IMR-90 (cell line): ENCODE measurements around the gene INSYN1. TPM values are rescaled to one million over a fixed set of nuclear protein-coding genes. Genes with fewer than 3 reads are reported as not detected.

ENCODE experiments used
- ATAC-seq: fragments of 200-7000 bp; cut with Tn5 transposase; 2 replicates; pipeline ENCODE4 v1.9.1; 2020; ENCODE audit warnings: low read depth, mild to moderate bottlenecking, moderate library complexity
- BruUV-seq: library from RNA; stranded (reverse); fragments of 400-500 nt; replicated peaks from 2 replicates; lab custom pipeline; 2021; lab: Mats Ljungman, UMichigan
- CTCF ChIA-PET: fragments of 300-600 bp; formaldehyde crosslinking; extraction: SDS; loops from one replicate; lab custom pipeline; 2021; ENCODE audit warnings: antibody characterized with exemption; lab: Yijun Ruan, JAX
- POLR2A ChIA-PET: fragments of 300-600 bp; sonication (Branson Sonifier 250); formaldehyde crosslinking; loops from one replicate; lab custom pipeline; 2022; ENCODE audit warnings: antibody characterized with exemption; ENCODE audit not compliant: unreplicated experiment; lab: Charles Lee
- DNase-seq: peaks from one replicate; pipeline ENCODE4 v3.0.0; 2013
- H2AFZ ChIP-seq: replicated peaks from 2 replicates; pipeline ENCODE3; 2013; ENCODE audit warnings: low read length, mild to moderate bottlenecking; ENCODE audit not compliant: poor library complexity
- H2AK5ac ChIP-seq: 2 replicates; pipeline ENCODE4 v1.6.1; 2013; ENCODE audit warnings: low read depth, low read length, inconsistent platforms
- H2AK9ac ChIP-seq: replicated peaks from 2 replicates; pipeline ENCODE3; 2013; ENCODE audit warnings: mild to moderate bottlenecking, low read depth, low read length, moderate library complexity; ENCODE audit not compliant: poor library complexity
- H2BK120ac ChIP-seq: 2 replicates; pipeline ENCODE4 v1.6.1; 2013; ENCODE audit warnings: low read depth, low read length, inconsistent platforms
- H2BK15ac ChIP-seq: 3 replicates; pipeline ENCODE4 v1.6.1; 2013; ENCODE audit warnings: low read depth, low read length, inconsistent platforms
- H2BK20ac ChIP-seq: 2 replicates; pipeline ENCODE4 v1.6.1; 2013; ENCODE audit warnings: low read depth, mild to moderate bottlenecking, inconsistent platforms, low read length, moderate library complexity
- H2BK5ac ChIP-seq: 2 replicates; pipeline ENCODE4 v1.6.1; 2013; ENCODE audit warnings: mild to moderate bottlenecking, low read depth, low read length, inconsistent platforms; ENCODE audit not compliant: poor library complexity, severe bottlenecking
- H3K14ac ChIP-seq: replicated peaks from 2 replicates; pipeline ENCODE4 v1.6.1; 2013; ENCODE audit warnings: low read depth, low read length, inconsistent platforms
- H3K18ac ChIP-seq: 2 replicates; pipeline ENCODE4 v1.6.1; 2013; ENCODE audit warnings: low read depth, low read length, control low read depth
- H3K23ac ChIP-seq: 2 replicates; pipeline ENCODE4 v1.6.1; 2013; ENCODE audit warnings: low read depth, low read length, inconsistent platforms
- H3K27ac ChIP-seq: 2 replicates; pipeline ENCODE4 v1.5.1; 2013; ENCODE audit warnings: mild to moderate bottlenecking, control low read depth, low read length; ENCODE audit not compliant: insufficient read depth
- H3K27me3 ChIP-seq: 2 replicates; pipeline ENCODE4 v1.6.1; 2013; ENCODE audit warnings: low read length; ENCODE audit not compliant: control insufficient read depth, insufficient read depth
- H3K36me3 ChIP-seq: 2 replicates; pipeline ENCODE4 v1.6.1; 2013; ENCODE audit warnings: low read length, mixed read lengths; ENCODE audit not compliant: control insufficient read depth, insufficient read depth
- H3K4ac ChIP-seq: 2 replicates; pipeline ENCODE4 v1.6.1; 2013; ENCODE audit warnings: low read depth, low read length, inconsistent platforms
- H3K4me1 ChIP-seq: 2 replicates; pipeline ENCODE4 v1.6.1; 2013; ENCODE audit warnings: low read length, mixed read lengths; ENCODE audit not compliant: control insufficient read depth, insufficient read depth
- H3K4me2 ChIP-seq: 2 replicates; pipeline ENCODE4 v1.6.1; 2013; ENCODE audit warnings: low read depth, mild to moderate bottlenecking, control low read depth, low read length, moderate library complexity
- H3K4me3 ChIP-seq: 2 replicates; pipeline ENCODE4 v1.5.1; 2013; ENCODE audit warnings: low read depth, mild to moderate bottlenecking, control low read depth, low read length, moderate library complexity; ENCODE audit not compliant: insufficient read depth
- H3K56ac ChIP-seq: 2 replicates; pipeline ENCODE4 v1.6.1; 2013; ENCODE audit warnings: low read length, inconsistent platforms; ENCODE audit not compliant: insufficient read depth; ENCODE audit errors: extremely low read depth
- H3K79me1 ChIP-seq, 2 experiments: 2 replicates each; pipeline ENCODE4 v1.6.1; 2013; ENCODE audit warnings: low read length in 2 of 2, inconsistent platforms in 1 of 2, low read depth in 1 of 2
- H3K9ac ChIP-seq: 2 replicates; pipeline ENCODE4 v1.6.1; 2013; ENCODE audit warnings: low read depth, low read length, control low read depth
- H3K9me1 ChIP-seq: 2 replicates; pipeline ENCODE4 v1.6.1; 2013; ENCODE audit warnings: low read length, inconsistent platforms; ENCODE audit not compliant: insufficient read depth
- H3K9me3 ChIP-seq: 2 replicates; pipeline ENCODE4 v1.6.1; 2013; ENCODE audit warnings: low read length; ENCODE audit not compliant: control insufficient read depth, insufficient read depth
- H4K20me1 ChIP-seq: 2 replicates; pipeline ENCODE4 v1.6.1; 2013; ENCODE audit warnings: low read length, inconsistent platforms; ENCODE audit not compliant: insufficient read depth
- H4K5ac ChIP-seq: 2 replicates; pipeline ENCODE4 v1.6.1; 2013; ENCODE audit warnings: mild to moderate bottlenecking, low read depth, low read length, control low read depth
- H4K8ac ChIP-seq, 2 experiments: 2 replicates each; pipeline ENCODE4 v1.6.1; 2013; ENCODE audit warnings: low read depth in 2 of 2, low read length in 2 of 2, control low read depth in 1 of 2, inconsistent platforms in 1 of 2
- H4K91ac ChIP-seq: 2 replicates; pipeline ENCODE4 v1.6.1; 2013; ENCODE audit warnings: low read depth, low read length, inconsistent platforms; ENCODE audit not compliant: insufficient read depth
- BHLHE40 ChIP-seq: fragments of 150-350 bp; IDR thresholded peaks from 2 replicates; pipeline ENCODE4 v1.6.1; 2016; ENCODE audit warnings: mild to moderate bottlenecking, low read depth, low read length
- CEBPB ChIP-seq: IDR thresholded peaks from 2 replicates; pipeline ENCODE4 v1.6.1; 2012; ENCODE audit warnings: low read depth, low read length, improper control_type of control experiment
- CHD1 ChIP-seq: IDR thresholded peaks from 2 replicates; pipeline ENCODE4 v1.6.1; 2012; ENCODE audit warnings: low read depth, low read length, improper control_type of control experiment
- FOS ChIP-seq: fragments of 150-350 bp; IDR thresholded peaks from 2 replicates; pipeline ENCODE4 v1.6.1; 2016; ENCODE audit warnings: low read depth, low read length
- MAFK ChIP-seq: IDR thresholded peaks from 2 replicates; pipeline ENCODE4 v1.6.1; 2012; ENCODE audit warnings: low read depth, low read length, improper control_type of control experiment
- MAZ ChIP-seq: IDR thresholded peaks from 2 replicates; pipeline ENCODE4 v1.6.1; 2012; ENCODE audit warnings: low read depth, mild to moderate bottlenecking, low read length, improper control_type of control experiment, moderate library complexity, borderline replicate concordance
- MXI1 ChIP-seq: IDR thresholded peaks from 2 replicates; pipeline ENCODE4 v1.6.1; 2012; ENCODE audit warnings: low read depth, mild to moderate bottlenecking, low read length, moderate library complexity, borderline replicate concordance
- NFE2L2 ChIP-seq: fragments of 150-350 bp; IDR thresholded peaks from 2 replicates; pipeline ENCODE4 v1.6.1; 2016; ENCODE audit warnings: low read depth, mild to moderate bottlenecking, low read length
- POLR2A ChIP-seq: IDR thresholded peaks from 2 replicates; pipeline ENCODE4 v1.6.1; 2012; ENCODE audit warnings: mild to moderate bottlenecking, low read depth, low read length
- RAD21 ChIP-seq: IDR thresholded peaks from 2 replicates; pipeline ENCODE4 v1.6.1; 2012; ENCODE audit warnings: low read length, improper control_type of control experiment
- RCOR1 ChIP-seq: IDR thresholded peaks from 2 replicates; pipeline ENCODE4 v1.6.1; 2012; ENCODE audit warnings: mild to moderate bottlenecking, low read length, improper control_type of control experiment; ENCODE audit not compliant: insufficient replicate concordance
- RFX5 ChIP-seq: IDR thresholded peaks from 2 replicates; pipeline ENCODE4 v1.8.0; 2012; ENCODE audit warnings: low read depth, mild to moderate bottlenecking, low read length, moderate library complexity
- SMC3 ChIP-seq: fragments of 150-350 bp; IDR thresholded peaks from 2 replicates; pipeline ENCODE4 v1.6.1; 2016; ENCODE audit warnings: low read depth, mild to moderate bottlenecking, antibody characterized with exemption, low read length, moderate library complexity
- WGBS, 2 experiments: methylation state at CpG; one replicate each; pipeline versions ENCODE4 v1.1.5 to v1.1.7; 2013; ENCODE audit warnings: missing lambda C conversion rate in 2 of 2; ENCODE audit not compliant: insufficient read length in 1 of 2; ENCODE audit errors: extremely low coverage in 2 of 2; 5-methylcytosine and 5-hydroxymethylcytosine counted together
- dilution Hi-C: fragments of 300-500 bp; cut with HindIII; formaldehyde crosslinking; loops from one replicate; pipeline ENCODE4 v1.14.3; 2018; ENCODE audit warnings: low sequenced_read_pairs; ENCODE audit not compliant: unreplicated experiment
- in situ Hi-C: fragments of 300-500 bp; cut with MboI; formaldehyde crosslinking; loops from 3 replicates; pipeline ENCODE4 v1.14.3; 2019; ENCODE audit warnings: low sequenced_read_pairs, inconsistent platforms, mixed read lengths
- intact Hi-C: fragments of 100-400 bp; cut with micrococcal nuclease; formaldehyde crosslinking; loops from 2 replicates; pipeline ENCODE4 v1.10.0; 2022
- polyA plus RNA-seq, 3 experiments: library from polyadenylated mRNA; depleted of rRNA; stranded (reverse); fragments of >200 nt; gene quantifications; 2 replicates each; pipeline ENCODE4 v1.2.3, GENCODE V29; 2012; ENCODE audit warnings: low replicate concordance in 1 of 3
- total RNA-seq: library from RNA; depleted of rRNA; stranded (reverse); fragments of >200 nt; gene quantifications from 2 replicates; pipeline ENCODE4 v1.2.3, GENCODE V29; 2012
- TF ChIP-seq, protein P1 (sequence below): fragments of 150-350 bp; IDR thresholded peaks from 2 replicates; pipeline ENCODE4 v1.6.1; 2017; ENCODE audit warnings: mild to moderate bottlenecking, antibody characterized with exemption, low read length, low read depth
- TF ChIP-seq, protein P2 (sequence below): conservative IDR thresholded peaks from 2 replicates; pipeline ENCODE4 v1.5.1; 2012; ENCODE audit warnings: mild to moderate bottlenecking, low read depth, low read length, improper control_type of control experiment
- TF ChIP-seq, protein P3 (sequence below): fragments of 150-350 bp; IDR thresholded peaks from 2 replicates; pipeline ENCODE4 v1.6.1; 2016; ENCODE audit warnings: low read depth, mild to moderate bottlenecking, low read length, moderate library complexity, borderline replicate concordance

The INSYN1 gene
- total and polyA plus RNA-seq, 2 of the 4 experiments (the other 2 are of a cell fraction): 0.18 to 0.34 TPM

DNA sequence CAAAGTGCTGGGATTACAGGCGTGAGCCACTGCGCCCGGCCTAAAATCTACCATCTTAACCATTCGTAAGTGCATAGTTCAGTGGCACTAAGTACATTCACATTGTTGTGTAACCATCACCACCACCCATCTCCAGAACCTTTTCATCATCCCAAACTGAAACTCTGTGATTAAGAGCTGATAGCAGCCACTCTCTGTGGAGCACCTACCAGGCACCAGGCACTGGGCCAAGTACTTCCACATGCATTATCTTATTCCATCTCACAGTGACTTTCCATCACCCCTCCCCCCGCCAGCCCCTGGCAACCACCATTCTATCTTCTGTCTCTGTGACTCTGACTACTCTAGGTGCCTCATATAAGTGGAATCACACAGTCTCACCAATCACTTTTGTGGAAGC lies 2.3 kb upstream of the INSYN1 start:
- no peak overlapping the region for H3K4ac ChIP-seq
- H2BK120ac ChIP-seq: no peak overlapping the region
- no peak overlapping the region for H2AFZ ChIP-seq
- ChIA-PET POLR2A (no interaction called here), CTCF (no interaction called here)
- no peaks in the 10 kb centered on the region for H3K4me1 ChIP-seq
- H2BK5ac ChIP-seq: no peak overlapping the region
- H2AK9ac ChIP-seq: no peak overlapping the region
- no peaks in the 10 kb centered on the region for H3K36me3 ChIP-seq
- H3K27ac ChIP-seq: no peak overlapping the region
- BruUV-seq: no TSS peak
- H2BK20ac ChIP-seq: no peak overlapping the region
- H4K5ac ChIP-seq: no peak overlapping the region
- DNase-seq: no peak
- no peak overlapping the region for H3K56ac ChIP-seq
- no peak overlapping the region for H3K23ac ChIP-seq
- no peak for ATAC-seq
- no peak overlapping the region for H3K4me2 ChIP-seq
- no peak for TF ChIP-seq CHD1
- no peak for TF ChIP-seq POLR2A
- no peak for TF ChIP-seq MXI1
- TF ChIP-seq, protein P1, sequence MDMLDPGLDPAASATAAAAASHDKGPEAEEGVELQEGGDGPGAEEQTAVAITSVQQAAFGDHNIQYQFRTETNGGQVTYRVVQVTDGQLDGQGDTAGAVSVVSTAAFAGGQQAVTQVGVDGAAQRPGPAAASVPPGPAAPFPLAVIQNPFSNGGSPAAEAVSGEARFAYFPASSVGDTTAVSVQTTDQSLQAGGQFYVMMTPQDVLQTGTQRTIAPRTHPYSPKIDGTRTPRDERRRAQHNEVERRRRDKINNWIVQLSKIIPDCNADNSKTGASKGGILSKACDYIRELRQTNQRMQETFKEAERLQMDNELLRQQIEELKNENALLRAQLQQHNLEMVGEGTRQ: no peak
- no peak for TF ChIP-seq CEBPB
- no peak for TF ChIP-seq RFX5
- TF ChIP-seq MAFK: no peak
- no peak for TF ChIP-seq NFE2L2
- no peak for TF ChIP-seq RCOR1
- no peak for TF ChIP-seq BHLHE40
- TF ChIP-seq, protein P2, sequence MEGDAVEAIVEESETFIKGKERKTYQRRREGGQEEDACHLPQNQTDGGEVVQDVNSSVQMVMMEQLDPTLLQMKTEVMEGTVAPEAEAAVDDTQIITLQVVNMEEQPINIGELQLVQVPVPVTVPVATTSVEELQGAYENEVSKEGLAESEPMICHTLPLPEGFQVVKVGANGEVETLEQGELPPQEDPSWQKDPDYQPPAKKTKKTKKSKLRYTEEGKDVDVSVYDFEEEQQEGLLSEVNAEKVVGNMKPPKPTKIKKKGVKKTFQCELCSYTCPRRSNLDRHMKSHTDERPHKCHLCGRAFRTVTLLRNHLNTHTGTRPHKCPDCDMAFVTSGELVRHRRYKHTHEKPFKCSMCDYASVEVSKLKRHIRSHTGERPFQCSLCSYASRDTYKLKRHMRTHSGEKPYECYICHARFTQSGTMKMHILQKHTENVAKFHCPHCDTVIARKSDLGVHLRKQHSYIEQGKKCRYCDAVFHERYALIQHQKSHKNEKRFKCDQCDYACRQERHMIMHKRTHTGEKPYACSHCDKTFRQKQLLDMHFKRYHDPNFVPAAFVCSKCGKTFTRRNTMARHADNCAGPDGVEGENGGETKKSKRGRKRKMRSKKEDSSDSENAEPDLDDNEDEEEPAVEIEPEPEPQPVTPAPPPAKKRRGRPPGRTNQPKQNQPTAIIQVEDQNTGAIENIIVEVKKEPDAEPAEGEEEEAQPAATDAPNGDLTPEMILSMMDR: no peak
- TF ChIP-seq MAZ: no peak
- TF ChIP-seq, protein P3, sequence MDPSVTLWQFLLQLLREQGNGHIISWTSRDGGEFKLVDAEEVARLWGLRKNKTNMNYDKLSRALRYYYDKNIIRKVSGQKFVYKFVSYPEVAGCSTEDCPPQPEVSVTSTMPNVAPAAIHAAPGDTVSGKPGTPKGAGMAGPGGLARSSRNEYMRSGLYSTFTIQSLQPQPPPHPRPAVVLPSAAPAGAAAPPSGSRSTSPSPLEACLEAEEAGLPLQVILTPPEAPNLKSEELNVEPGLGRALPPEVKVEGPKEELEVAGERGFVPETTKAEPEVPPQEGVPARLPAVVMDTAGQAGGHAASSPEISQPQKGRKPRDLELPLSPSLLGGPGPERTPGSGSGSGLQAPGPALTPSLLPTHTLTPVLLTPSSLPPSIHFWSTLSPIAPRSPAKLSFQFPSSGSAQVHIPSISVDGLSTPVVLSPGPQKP: no peak
- no peak for TF ChIP-seq RAD21
- TF ChIP-seq FOS: no peak
- no peak for TF ChIP-seq SMC3
- dilution Hi-C loops (no loop called here), in situ Hi-C loops (no loop called here), intact Hi-C loops (no loop called here)
- H3K4me3 ChIP-seq: no peak overlapping the region
- H3K9me1 ChIP-seq: peaks cover 3% of the 10 kb centered on the region; the same call in 1 of the 2 replicates
- H3K9me3 ChIP-seq: peaks cover 2% of the 10 kb centered on the region; the same call in 1 of the 2 replicates
- WGBS, 2 experiments: 80% methylated on average over 2 of the region's 5 CpGs; no CpG with 5 or more reads in 1 of the 2 experiments
- no peak overlapping the region for H3K18ac ChIP-seq
- no peak overlapping the region for H2BK15ac ChIP-seq
- no peak overlapping the region for H3K9ac ChIP-seq
- no peak overlapping the region for H4K91ac ChIP-seq
- peaks cover 78% of the 10 kb centered on the region for H3K27me3 ChIP-seq
- H3K14ac ChIP-seq: no peak overlapping the region
- no peaks in the 10 kb centered on the region for H3K79me1 ChIP-seq
- H2AK5ac ChIP-seq: no peak overlapping the region
- no peak overlapping the region for H4K8ac ChIP-seq
- H4K20me1 ChIP-seq: no peaks in the 10 kb centered on the region; the same call in none of the 2 replicates
